Tibial artery (tissue), 4 donors: ENCODE measurements around the gene LYPD6B.

ENCODE experiments used
- DNase-seq, 2 donors: peaks; one replicate each; pipeline ENCODE4 v3.0.0-alpha.2; 2019
- H3K27ac ChIP-seq, 2 donors: fragments of 200-600 bp; sonication (generic) in 1 of 2; 1 replicate in 1 of 2; 2 replicates in 1 of 2; pipeline ENCODE4 v1.5.1; 2018 to 2019; ENCODE audit warnings: mild to moderate bottlenecking in 1 of 2
- H3K27me3 ChIP-seq, 2 donors: fragments of 200-600 bp; sonication (generic) in 1 of 2; one replicate each; pipeline versions ENCODE4 v1.5.1 to v1.6.0; 2016 to 2019
- H3K36me3 ChIP-seq, 3 donors: fragments of 200-600 bp; sonication (generic) in 2 of 3; one replicate each; pipeline ENCODE4 v1.5.1; 2016 to 2019; ENCODE audit warnings: mild to moderate bottlenecking in 2 of 3
- H3K4me1 ChIP-seq, 4 donors: fragments of 200-600 bp; sonication (generic) in 2 of 4; 1 replicate in 3 of 4; 2 replicates in 1 of 4; pipeline ENCODE4 v1.5.1; 2016 to 2019
- H3K4me3 ChIP-seq, 2 donors: fragments of 200-600 bp; sonication (generic) in 1 of 2; 1 replicate in 1 of 2; 2 replicates in 1 of 2; pipeline ENCODE4 v1.5.1; 2018 to 2019; ENCODE audit warnings: mild to moderate bottlenecking in 2 of 2
- H3K9me3 ChIP-seq, 3 donors: fragments of 200-600 bp; sonication (generic) in 1 of 3; one replicate each; pipeline ENCODE4 v1.5.1; 2016 to 2019
- intact Hi-C: fragments of 100-400 bp; cut with DNase I; formaldehyde crosslinking; loops from one replicate; pipeline ENCODE4 v1.15.0; 2023; ENCODE audit warnings: low total_unique reads
- TF ChIP-seq, protein P1 (sequence below), 2 experiments: fragments of 200-600 bp in 1 of 2; fragments of 450-650 bp in 1 of 2; IDR thresholded peaks; one replicate each; pipeline ENCODE4 v1.5.1; 2017 to 2019; ENCODE audit warnings: antibody characterized with exemption in 2 of 2, mild to moderate bottlenecking in 1 of 2, moderate library complexity in 1 of 2

LYPD6B gene

GRCh38 chr2:149155988-149156387 is 117.5 kb downstream of the LYPD6B start:
- Histone ChIP-seq H3K4me1 (no peaks in the 10 kb centered on the region), H3K9me3 (no peaks in the 10 kb centered on the region), H3K36me3 (no peaks in the 10 kb centered on the region), H3K27ac (no peak overlapping the region), H3K4me3 (no peak overlapping the region), H3K27me3 (peaks cover 0 to 4% of the 10 kb centered on the region in 2 donors)
- DNase-seq: no peak
- TF ChIP-seq, protein P1, sequence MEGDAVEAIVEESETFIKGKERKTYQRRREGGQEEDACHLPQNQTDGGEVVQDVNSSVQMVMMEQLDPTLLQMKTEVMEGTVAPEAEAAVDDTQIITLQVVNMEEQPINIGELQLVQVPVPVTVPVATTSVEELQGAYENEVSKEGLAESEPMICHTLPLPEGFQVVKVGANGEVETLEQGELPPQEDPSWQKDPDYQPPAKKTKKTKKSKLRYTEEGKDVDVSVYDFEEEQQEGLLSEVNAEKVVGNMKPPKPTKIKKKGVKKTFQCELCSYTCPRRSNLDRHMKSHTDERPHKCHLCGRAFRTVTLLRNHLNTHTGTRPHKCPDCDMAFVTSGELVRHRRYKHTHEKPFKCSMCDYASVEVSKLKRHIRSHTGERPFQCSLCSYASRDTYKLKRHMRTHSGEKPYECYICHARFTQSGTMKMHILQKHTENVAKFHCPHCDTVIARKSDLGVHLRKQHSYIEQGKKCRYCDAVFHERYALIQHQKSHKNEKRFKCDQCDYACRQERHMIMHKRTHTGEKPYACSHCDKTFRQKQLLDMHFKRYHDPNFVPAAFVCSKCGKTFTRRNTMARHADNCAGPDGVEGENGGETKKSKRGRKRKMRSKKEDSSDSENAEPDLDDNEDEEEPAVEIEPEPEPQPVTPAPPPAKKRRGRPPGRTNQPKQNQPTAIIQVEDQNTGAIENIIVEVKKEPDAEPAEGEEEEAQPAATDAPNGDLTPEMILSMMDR (IDR thresholded peaks at IDR 0.05): no peak
- intact Hi-C loops: no loop called here

DNA sequence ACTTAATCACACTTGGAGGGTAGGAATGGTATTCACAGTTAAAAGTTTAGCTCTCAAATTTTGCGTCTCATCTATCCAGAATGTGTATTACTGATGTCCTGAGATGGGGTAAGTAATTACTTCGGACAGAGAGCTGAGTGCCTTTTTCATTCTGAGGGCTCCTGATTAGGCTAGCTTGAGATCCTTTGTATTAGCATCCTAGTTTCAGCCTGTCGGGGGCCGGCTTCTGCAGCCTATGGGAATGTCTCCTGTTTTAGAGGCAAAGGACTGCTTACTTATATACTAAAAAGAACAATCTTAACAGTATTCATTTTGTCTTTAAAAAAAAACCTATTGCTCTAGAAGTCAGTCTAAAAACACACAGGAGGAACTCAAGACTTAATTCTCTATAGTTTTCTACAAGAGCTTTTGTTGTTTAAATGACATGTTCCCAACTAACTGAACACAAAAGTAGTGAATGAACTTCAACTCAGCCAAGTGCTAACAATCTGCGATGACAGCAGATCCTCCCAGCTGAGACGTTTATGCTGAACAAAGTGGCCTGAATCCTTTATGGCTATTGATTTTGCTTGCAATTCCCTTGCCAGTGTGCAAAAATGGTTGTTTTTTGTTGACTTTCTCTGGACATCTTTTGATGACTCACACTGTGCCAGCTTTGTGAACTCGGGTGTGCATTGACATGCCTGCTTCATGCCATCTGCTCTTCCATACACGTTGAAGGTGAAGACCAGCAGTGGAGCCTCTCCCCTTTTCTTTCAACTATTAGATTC is 118.7 kb downstream of the LYPD6B start:
- intact Hi-C loops: no loop called here
- H3K36me3 ChIP-seq: no peaks in the 10 kb centered on the region
- no peak overlapping the region for H3K27ac ChIP-seq
- no peaks in the 10 kb centered on the region for H3K4me1 ChIP-seq
- H3K9me3 ChIP-seq: no peaks in the 10 kb centered on the region
- TF ChIP-seq, protein P1 (IDR thresholded peaks at IDR 0.05): no peak
- H3K27me3 ChIP-seq: peaks cover 0 to 3% of the 10 kb centered on the region in 2 donors
- H3K4me3 ChIP-seq: no peak overlapping the region
- no peak for DNase-seq

- Histone ChIP-seq H3K27ac (no peak overlapping the region), H3K9me3 (no peaks in the 10 kb centered on the region), H3K4me1 (no peaks in the 10 kb centered on the region), H3K4me3 (no peak overlapping the region), H3K36me3 (no peaks in the 10 kb centered on the region), H3K27me3 (no peaks in the 10 kb centered on the region)
- TF ChIP-seq, protein P1 (IDR thresholded peaks at IDR 0.05): no peak
- DNase-seq: no peak
- intact Hi-C loops: no loop called here
Measured at GRCh38 chr2:149158957-149159356, 120.5 kb downstream of the LYPD6B start.

DNA sequence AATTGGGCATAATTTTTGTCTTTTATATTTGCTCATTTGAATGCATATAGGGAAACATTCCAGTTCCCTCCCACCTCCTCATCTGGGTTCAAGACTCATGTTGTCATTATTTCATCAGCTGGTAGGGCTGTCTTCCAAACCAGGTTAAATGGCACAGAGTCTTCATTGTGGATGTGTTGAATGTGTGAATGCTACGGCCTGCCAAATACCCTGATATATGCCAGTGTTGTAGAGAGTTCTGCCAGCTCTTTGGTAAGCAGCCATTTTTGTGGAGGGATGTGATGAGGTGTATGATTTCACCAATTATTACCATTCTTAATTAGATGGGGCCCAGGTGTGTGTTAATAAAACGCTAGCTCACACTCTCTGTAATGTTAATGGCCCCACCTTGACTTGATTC is 121.7 kb downstream of the LYPD6B start:
- no peaks in the 10 kb centered on the region for H3K4me1 ChIP-seq
- no peaks in the 10 kb centered on the region for H3K36me3 ChIP-seq
- intact Hi-C loops: no loop called here
- no peak for DNase-seq
- no peaks in the 10 kb centered on the region for H3K27me3 ChIP-seq
- H3K4me3 ChIP-seq: no peak overlapping the region
- peaks cover 0 to 3% (median 0%) of the 10 kb centered on the region in 3 donors for H3K9me3 ChIP-seq
- no peak overlapping the region for H3K27ac ChIP-seq
- TF ChIP-seq, protein P1 (IDR thresholded peaks at IDR 0.05): no peak

GRCh38 chr2:149160701-149161217 is 122.3 kb downstream of the LYPD6B start:
- no peaks in the 10 kb centered on the region for H3K36me3 ChIP-seq
- H3K27me3 ChIP-seq: no peaks in the 10 kb centered on the region
- no peak overlapping the region for H3K4me3 ChIP-seq
- H3K9me3 ChIP-seq: peaks cover 0 to 3% (median 0%) of the 10 kb centered on the region in 3 donors
- no peak for DNase-seq
- H3K27ac ChIP-seq: no peak overlapping the region
- intact Hi-C loops: no loop called here
- no peaks in the 10 kb centered on the region for H3K4me1 ChIP-seq
- TF ChIP-seq, protein P1 (IDR thresholded peaks at IDR 0.05): no peak
